GM23338 (cell line): ENCODE data around the gene TXLNB. TPM values are rescaled to one million over a fixed set of nuclear protein-coding genes. Genes with fewer than 3 reads are reported as not detected.

ENCODE experiments used
- ATAC-seq: fragments of 200-7000 bp; cut with Tn5 transposase; 3 replicates; pipeline ENCODE4 v1.9.1; 2020
- DNase-seq: peaks from one replicate; pipeline ENCODE4 v3.0.0-alpha.2; 2015; ENCODE audit warnings: low spot score
- H2AFZ ChIP-seq: fragments of 200-600 bp; sonication (generic); 2 replicates; pipeline ENCODE4 v1.8.0; 2016; ENCODE audit warnings: antibody characterized with exemption, mild to moderate bottlenecking, moderate library complexity
- H3F3A ChIP-seq: fragments of 200-600 bp; sonication (generic); replicated peaks from 2 replicates; pipeline ENCODE4 v1.8.0; 2017; ENCODE audit warnings: antibody characterized with exemption, mixed run types, low read depth
- H3K27ac ChIP-seq: fragments of 200-600 bp; sonication (generic); 2 replicates; pipeline ENCODE4 v1.6.1; 2016; ENCODE audit warnings: low read depth
- H3K27me3 ChIP-seq: fragments of 200-600 bp; sonication (generic); 2 replicates; pipeline ENCODE4 v1.8.0; 2016; ENCODE audit warnings: mild to moderate bottlenecking, mixed run types, moderate library complexity; ENCODE audit not compliant: insufficient read depth
- H3K36me3 ChIP-seq: fragments of 200-600 bp; sonication (generic); 2 replicates; pipeline ENCODE4 v1.8.0; 2016; ENCODE audit warnings: mild to moderate bottlenecking; ENCODE audit not compliant: insufficient read depth
- H3K4me1 ChIP-seq: fragments of 200-600 bp; sonication (generic); 2 replicates; pipeline ENCODE4 v1.8.0; 2016; ENCODE audit warnings: mild to moderate bottlenecking, moderate library complexity; ENCODE audit not compliant: insufficient read depth
- H3K4me2 ChIP-seq: fragments of 200-600 bp; sonication (generic); 2 replicates; pipeline ENCODE4 v1.7.1; 2017; ENCODE audit warnings: mixed run types
- H3K4me3 ChIP-seq: fragments of 200-600 bp; sonication (generic); 2 replicates; pipeline ENCODE4 v1.6.1; 2016; ENCODE audit warnings: mixed run types
- H3K79me2 ChIP-seq: fragments of 200-600 bp; sonication (generic); replicated peaks from 2 replicates; pipeline ENCODE4 v1.8.0; 2017; ENCODE audit warnings: mild to moderate bottlenecking; ENCODE audit not compliant: insufficient read depth
- H3K9me2 ChIP-seq: fragments of 200-600 bp; sonication (generic); 2 replicates; pipeline ENCODE4 v1.8.0; 2017; ENCODE audit not compliant: insufficient read depth
- H4K20me1 ChIP-seq: fragments of 200-600 bp; sonication (generic); replicated peaks from 2 replicates; pipeline ENCODE4 v1.8.0; 2017; ENCODE audit warnings: mild to moderate bottlenecking; ENCODE audit not compliant: insufficient read depth
- H3K27ac Mint-ChIP-seq: 2 replicates; pipeline ENCODE4 v1.8.0; 2020; ENCODE audit warnings: inconsistent platforms, mild to moderate bottlenecking, moderate library complexity, mixed read lengths
- H3K27me3 Mint-ChIP-seq: 3 replicates; pipeline ENCODE4 v1.8.0; 2022; ENCODE audit warnings: low read depth, mild to moderate bottlenecking, moderate library complexity, mixed read lengths, inconsistent platforms; ENCODE audit not compliant: insufficient read depth, poor library complexity
- H3K36me3 Mint-ChIP-seq: 3 replicates; pipeline ENCODE4 v1.8.0; 2021; ENCODE audit warnings: low read depth, mild to moderate bottlenecking, inconsistent platforms, moderate library complexity, mixed read lengths
- H3K4me1 Mint-ChIP-seq: 3 replicates; pipeline ENCODE4 v1.8.0; 2020; ENCODE audit warnings: mild to moderate bottlenecking, inconsistent platforms, mixed read lengths
- H3K4me3 Mint-ChIP-seq: 3 replicates; pipeline ENCODE4 v1.8.0; 2021; ENCODE audit warnings: moderate library complexity, mild to moderate bottlenecking, inconsistent platforms, mixed read lengths
- H3K9me3 Mint-ChIP-seq: 3 replicates; pipeline ENCODE4 v1.8.0; 2020; ENCODE audit warnings: moderate library complexity, mild to moderate bottlenecking, inconsistent platforms, mixed read lengths
- JUNB ChIP-seq: IDR thresholded peaks from one replicate; pipeline ENCODE4 v1.6.1; 2016; ENCODE audit warnings: antibody characterized with exemption; ENCODE audit not compliant: unreplicated experiment
- ZNF114 ChIP-seq: fragments of 250-450 bp; sonication (Bioruptor Pico); IDR thresholded peaks from 2 replicates; pipeline ENCODE4 v1.5.0; 2020; ENCODE audit warnings: mild to moderate bottlenecking, moderate library complexity
- ZNF331 ChIP-seq: fragments of 250-450 bp; sonication (Bioruptor Pico); IDR thresholded peaks from 2 replicates; pipeline ENCODE4 v1.5.0; 2020; ENCODE audit warnings: low read depth, mild to moderate bottlenecking, moderate library complexity
- polyA plus RNA-seq: library from polyadenylated mRNA; unstranded; fragments of >200 nt; fragmentation: Nextera tagmentation; extraction: Ambion mirVana; gene quantifications from 2 replicates; pipeline ENCODE4 v1.2.1, GENCODE V29; 2016
- total RNA-seq: library from RNA; depleted of rRNA; stranded (reverse); fragments of >200 nt; shearing (Covaris generic); gene quantifications from 2 replicates; pipeline ENCODE4 v1.2.3, GENCODE V29; 2014
- TF ChIP-seq, protein P1 (sequence below): fragments of 250-450 bp; sonication (Bioruptor Pico); IDR thresholded peaks from 2 replicates; pipeline ENCODE4 v1.5.0; 2020; ENCODE audit warnings: mild to moderate bottlenecking, moderate library complexity
- TF ChIP-seq, protein P2 (sequence below): IDR thresholded peaks from 2 replicates; pipeline ENCODE4 v1.6.1; 2016; ENCODE audit warnings: antibody characterized with exemption

Gene TXLNB
- total and polyA plus RNA-seq, 2 experiments from 2014 or later: 0.11 to 0.28 TPM

GRCh38 chr6:139198529-139199288, 93.1 kb downstream of the TXLNB start:
- Histone ChIP-seq H3F3A (no peaks in the 10 kb centered on the region), H3K4me3 (no peak overlapping the region), H3K4me1 (no peaks in the 10 kb centered on the region), H3K9me2 (no peaks in the 10 kb centered on the region), H3K27me3 (no peaks in the 10 kb centered on the region), H3K27ac (no peak overlapping the region), H4K20me1 (no peaks in the 10 kb centered on the region), H3K4me2 (no peak overlapping the region), H3K79me2 (no peaks in the 10 kb centered on the region), H2AFZ (peak overlapping the region; percentile 47), H3K36me3 (no peaks in the 10 kb centered on the region)
- Mint-ChIP-seq H3K36me3 (no peaks in the 10 kb centered on the region), H3K4me3 (no peak overlapping the region), H3K9me3 (no peaks in the 10 kb centered on the region; the same call in 2 of the 3 replicates), H3K4me1 (peaks cover 2% of the 10 kb centered on the region; the same call in 1 of the 3 replicates), H3K27me3 (no peaks in the 10 kb centered on the region), H3K27ac (no peak overlapping the region; the same call in 1 of the 2 replicates)
- ATAC-seq (peak; percentile 45; the same call in 1 of the 3 replicates), DNase-seq (no peak)
- TF ChIP-seq, protein P1, sequence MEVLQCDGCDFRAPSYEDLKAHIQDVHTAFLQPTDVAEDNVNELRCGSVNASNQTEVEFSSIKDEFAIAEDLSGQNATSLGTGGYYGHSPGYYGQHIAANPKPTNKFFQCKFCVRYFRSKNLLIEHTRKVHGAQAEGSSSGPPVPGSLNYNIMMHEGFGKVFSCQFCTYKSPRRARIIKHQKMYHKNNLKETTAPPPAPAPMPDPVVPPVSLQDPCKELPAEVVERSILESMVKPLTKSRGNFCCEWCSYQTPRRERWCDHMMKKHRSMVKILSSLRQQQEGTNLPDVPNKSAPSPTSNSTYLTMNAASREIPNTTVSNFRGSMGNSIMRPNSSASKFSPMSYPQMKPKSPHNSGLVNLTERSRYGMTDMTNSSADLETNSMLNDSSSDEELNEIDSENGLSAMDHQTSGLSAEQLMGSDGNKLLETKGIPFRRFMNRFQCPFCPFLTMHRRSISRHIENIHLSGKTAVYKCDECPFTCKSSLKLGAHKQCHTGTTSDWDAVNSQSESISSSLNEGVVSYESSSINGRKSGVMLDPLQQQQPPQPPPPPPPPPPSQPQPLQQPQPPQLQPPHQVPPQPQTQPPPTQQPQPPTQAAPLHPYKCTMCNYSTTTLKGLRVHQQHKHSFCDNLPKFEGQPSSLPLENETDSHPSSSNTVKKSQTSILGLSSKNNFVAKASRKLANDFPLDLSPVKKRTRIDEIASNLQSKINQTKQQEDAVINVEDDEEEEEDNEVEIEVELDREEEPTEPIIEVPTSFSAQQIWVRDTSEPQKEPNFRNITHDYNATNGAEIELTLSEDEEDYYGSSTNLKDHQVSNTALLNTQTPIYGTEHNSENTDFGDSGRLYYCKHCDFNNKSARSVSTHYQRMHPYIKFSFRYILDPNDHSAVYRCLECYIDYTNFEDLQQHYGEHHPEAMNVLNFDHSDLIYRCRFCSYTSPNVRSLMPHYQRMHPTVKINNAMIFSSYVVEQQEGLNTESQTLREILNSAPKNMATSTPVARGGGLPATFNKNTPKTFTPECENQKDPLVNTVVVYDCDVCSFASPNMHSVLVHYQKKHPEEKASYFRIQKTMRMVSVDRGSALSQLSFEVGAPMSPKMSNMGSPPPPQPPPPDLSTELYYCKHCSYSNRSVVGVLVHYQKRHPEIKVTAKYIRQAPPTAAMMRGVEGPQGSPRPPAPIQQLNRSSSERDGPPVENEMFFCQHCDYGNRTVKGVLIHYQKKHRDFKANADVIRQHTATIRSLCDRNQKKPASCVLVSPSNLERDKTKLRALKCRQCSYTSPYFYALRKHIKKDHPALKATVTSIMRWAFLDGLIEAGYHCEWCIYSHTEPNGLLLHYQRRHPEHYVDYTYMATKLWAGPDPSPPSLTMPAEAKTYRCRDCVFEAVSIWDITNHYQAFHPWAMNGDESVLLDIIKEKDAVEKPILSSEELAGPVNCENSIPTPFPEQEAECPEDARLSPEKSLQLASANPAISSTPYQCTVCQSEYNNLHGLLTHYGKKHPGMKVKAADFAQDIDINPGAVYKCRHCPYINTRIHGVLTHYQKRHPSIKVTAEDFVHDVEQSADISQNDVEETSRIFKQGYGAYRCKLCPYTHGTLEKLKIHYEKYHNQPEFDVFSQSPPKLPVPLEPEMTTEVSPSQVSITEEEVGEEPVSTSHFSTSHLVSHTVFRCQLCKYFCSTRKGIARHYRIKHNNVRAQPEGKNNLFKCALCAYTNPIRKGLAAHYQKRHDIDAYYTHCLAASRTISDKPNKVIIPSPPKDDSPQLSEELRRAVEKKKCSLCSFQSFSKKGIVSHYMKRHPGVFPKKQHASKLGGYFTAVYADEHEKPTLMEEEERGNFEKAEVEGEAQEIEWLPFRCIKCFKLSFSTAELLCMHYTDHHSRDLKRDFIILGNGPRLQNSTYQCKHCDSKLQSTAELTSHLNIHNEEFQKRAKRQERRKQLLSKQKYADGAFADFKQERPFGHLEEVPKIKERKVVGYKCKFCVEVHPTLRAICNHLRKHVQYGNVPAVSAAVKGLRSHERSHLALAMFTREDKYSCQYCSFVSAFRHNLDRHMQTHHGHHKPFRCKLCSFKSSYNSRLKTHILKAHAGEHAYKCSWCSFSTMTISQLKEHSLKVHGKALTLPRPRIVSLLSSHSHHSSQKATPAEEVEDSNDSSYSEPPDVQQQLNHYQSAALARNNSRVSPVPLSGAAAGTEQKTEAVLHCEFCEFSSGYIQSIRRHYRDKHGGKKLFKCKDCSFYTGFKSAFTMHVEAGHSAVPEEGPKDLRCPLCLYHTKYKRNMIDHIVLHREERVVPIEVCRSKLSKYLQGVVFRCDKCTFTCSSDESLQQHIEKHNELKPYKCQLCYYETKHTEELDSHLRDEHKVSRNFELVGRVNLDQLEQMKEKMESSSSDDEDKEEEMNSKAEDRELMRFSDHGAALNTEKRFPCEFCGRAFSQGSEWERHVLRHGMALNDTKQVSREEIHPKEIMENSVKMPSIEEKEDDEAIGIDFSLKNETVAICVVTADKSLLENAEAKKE (CRISPR knock-in tag): 0 out of 2 replicates have a peak, but pooled peaks have one; percentile 43
- TF ChIP-seq, protein P2, sequence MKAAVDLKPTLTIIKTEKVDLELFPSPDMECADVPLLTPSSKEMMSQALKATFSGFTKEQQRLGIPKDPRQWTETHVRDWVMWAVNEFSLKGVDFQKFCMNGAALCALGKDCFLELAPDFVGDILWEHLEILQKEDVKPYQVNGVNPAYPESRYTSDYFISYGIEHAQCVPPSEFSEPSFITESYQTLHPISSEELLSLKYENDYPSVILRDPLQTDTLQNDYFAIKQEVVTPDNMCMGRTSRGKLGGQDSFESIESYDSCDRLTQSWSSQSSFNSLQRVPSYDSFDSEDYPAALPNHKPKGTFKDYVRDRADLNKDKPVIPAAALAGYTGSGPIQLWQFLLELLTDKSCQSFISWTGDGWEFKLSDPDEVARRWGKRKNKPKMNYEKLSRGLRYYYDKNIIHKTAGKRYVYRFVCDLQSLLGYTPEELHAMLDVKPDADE: no peak

GRCh38 chr6:139194740-139195139, 97.1 kb downstream of the TXLNB start:
- no peak overlapping the region for H3K4me3 Mint-ChIP-seq
- Histone ChIP-seq H3K4me3 (no peak overlapping the region), H3K27ac (no peak overlapping the region), H3K4me1 (peaks cover 4% of the 10 kb centered on the region), H3F3A (no peaks in the 10 kb centered on the region), H4K20me1 (no peaks in the 10 kb centered on the region), H3K36me3 (no peaks in the 10 kb centered on the region), H2AFZ (no peak overlapping the region), H3K9me2 (no peaks in the 10 kb centered on the region), H3K27me3 (no peaks in the 10 kb centered on the region), H3K4me2 (no peak overlapping the region), H3K79me2 (no peaks in the 10 kb centered on the region)
- no peaks in the 10 kb centered on the region for H3K9me3 Mint-ChIP-seq
- TF ChIP-seq JUNB (no peak), ZNF331 (no peak), ZNF114 (CRISPR knock-in tag) (no peak)
- DNase-seq (no peak), ATAC-seq (no peak)
- no peak overlapping the region for H3K27ac Mint-ChIP-seq
- no peaks in the 10 kb centered on the region for H3K27me3 Mint-ChIP-seq
- H3K4me1 Mint-ChIP-seq: peaks cover 2% of the 10 kb centered on the region; the same call in 1 of the 3 replicates
- H3K36me3 Mint-ChIP-seq: no peaks in the 10 kb centered on the region
